GM23248 (cell line): Measurements from ENCODE around the gene LRWD1.
"Not testable (repeated sequence)": the region's sequence is repeated elsewhere in the genome, so short reads cannot be mapped to it uniquely, and the experiment has no call there.

Source experiments
- EZH2 ChIP-seq: fragments of 200-600 bp; sonication (generic); IDR thresholded peaks from 2 replicates; pipeline ENCODE4 v1.6.1; 2018; ENCODE audit warnings: antibody characterized with exemption, mild to moderate bottlenecking; ENCODE audit not compliant: insufficient read depth, poor library complexity, severe bottlenecking
- EZH2phosphoT487 ChIP-seq: fragments of 200-600 bp; sonication (generic); IDR thresholded peaks from 2 replicates; pipeline ENCODE4 v1.6.1; 2018; ENCODE audit warnings: antibody characterized with exemption, moderate library complexity, mild to moderate bottlenecking, low read depth; ENCODE audit not compliant: insufficient read depth

DNA sequence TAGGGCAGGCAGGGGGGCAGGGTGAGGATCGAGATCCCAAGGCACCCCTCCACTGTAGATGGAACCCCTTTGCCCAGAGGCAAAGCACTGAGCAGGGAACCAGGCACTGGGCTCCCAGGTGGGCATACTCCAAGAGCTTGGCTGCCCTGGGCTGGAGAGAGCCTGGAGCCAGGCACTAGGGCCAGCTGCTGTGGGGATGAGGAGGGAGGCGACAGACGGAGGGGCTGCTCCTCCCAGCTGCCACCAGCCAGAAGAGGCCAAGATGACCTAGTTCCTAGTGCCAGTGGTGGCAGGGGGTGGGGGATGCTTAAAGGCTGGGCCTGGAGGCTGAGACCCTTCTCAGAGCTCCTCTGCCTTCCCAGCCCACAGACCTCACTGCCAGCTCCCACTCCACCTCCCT lies 51.1 kb downstream of the LRWD1 start:
- TF ChIP-seq EZH2phosphoT487, EZH2: not testable (repeated sequence)
